NCI-H2107 treated with DMSO at 0.1 percent for 48 hours (cell line): ENCODE data around the gene PRDM11.

Experiments used
- DNase-seq: peaks from one replicate; lab custom pipeline; 2025; ENCODE audit not compliant: unreplicated experiment; lab: John Stamatoyannopoulos, UW

The PRDM11 gene

GRCh38 chr11:45141631-45142030, 4.8 kb upstream of the PRDM11 start:
- no peak for DNase-seq

GRCh38 chr11:45142241-45143055, 4.0 kb upstream of the PRDM11 start:
- no peak for DNase-seq

GRCh38 chr11:45143494-45143893, 2.9 kb upstream of the PRDM11 start:
- DNase-seq: no peak

- DNase-seq: no peak
These were observed 2.0 kb upstream of the PRDM11 start for GRCh38 chr11:45144126-45145082.

GRCh38 chr11:45145083-45145378, 1.4 kb upstream of the PRDM11 start:
- no peak for DNase-seq

GRCh38 chr11:45145379-45146071, 914 bp upstream of the PRDM11 start:
- no peak for DNase-seq

GRCh38 chr11:45147017-45147728, 734 bp downstream of the PRDM11 start:
- peak; percentile 75 for DNase-seq

- no peak for DNase-seq
These were observed 1.6 kb downstream of the PRDM11 start for GRCh38 chr11:45147891-45148675.

- DNase-seq: no peak
These were observed 3.1 kb downstream of the PRDM11 start for GRCh38 chr11:45149483-45150056.

- no peak for DNase-seq
These were observed 3.9 kb downstream of the PRDM11 start for GRCh38 chr11:45150301-45150700.

- DNase-seq: no peak
These were observed 4.5 kb downstream of the PRDM11 start for GRCh38 chr11:45150943-45151342.

GRCh38 chr11:45151362-45151982, 5.0 kb downstream of the PRDM11 start:
- DNase-seq: no peak

- DNase-seq: no peak
These were observed 6.5 kb downstream of the PRDM11 start for GRCh38 chr11:45152740-45153595.

- DNase-seq: no peak
These were observed 7.8 kb downstream of the PRDM11 start for GRCh38 chr11:45154276-45154675.

- DNase-seq: no peak
These were observed 8.7 kb downstream of the PRDM11 start for GRCh38 chr11:45155058-45155551.

GRCh38 chr11:45155627-45156180, 9.3 kb downstream of the PRDM11 start:
- DNase-seq: no peak

- DNase-seq: no peak
These were observed 9.8 kb downstream of the PRDM11 start for GRCh38 chr11:45156201-45156600.

GRCh38 chr11:45156741-45157140, 10.3 kb downstream of the PRDM11 start:
- no peak for DNase-seq
